Fibroblast of lung (primary cell): ENCODE measurements around the gene CNOT3. TPM values are rescaled to one million over a fixed set of nuclear protein-coding genes. Genes with fewer than 3 reads are reported as not detected.

Experiments
- DNase-seq, 2 donors: peaks; one replicate each; pipeline versions ENCODE4 v3.0.0 to v3.0.0-alpha.2; 2010; ENCODE audit warnings: low read depth in 2 of 2
- H2AFZ ChIP-seq: 2 replicates; pipeline ENCODE4 v1.5.1; 2012; ENCODE audit warnings: low read length, control low read depth, inconsistent platforms
- H3K27ac ChIP-seq: 2 replicates; pipeline ENCODE4 v1.5.1; 2011; ENCODE audit warnings: low read length, control low read depth; ENCODE audit not compliant: insufficient read depth
- H3K27me3 ChIP-seq: 2 replicates; pipeline ENCODE4 v1.5.1; 2011; ENCODE audit warnings: mild to moderate bottlenecking, low read length; ENCODE audit not compliant: control insufficient read depth, insufficient read depth
- H3K36me3 ChIP-seq: 2 replicates; pipeline ENCODE4 v1.5.1; 2011; ENCODE audit warnings: low read length; ENCODE audit not compliant: control insufficient read depth, insufficient read depth
- H3K4me1 ChIP-seq: 2 replicates; pipeline ENCODE4 v1.5.1; 2011; ENCODE audit warnings: low read length; ENCODE audit not compliant: control insufficient read depth, insufficient read depth; ENCODE audit errors: extremely low read depth
- H3K4me2 ChIP-seq: 2 replicates; pipeline ENCODE4 v1.5.1; 2011; ENCODE audit warnings: low read length, control low read depth; ENCODE audit not compliant: insufficient read depth; ENCODE audit errors: extremely low read depth
- H3K4me3 ChIP-seq, 4 experiments: fragments of 200-600 bp in 1 of 4; sonication (generic) in 1 of 4; replicated peaks in 1 of 4; 2 replicates each; pipeline ENCODE4 v1.5.1; 2011 to 2016; ENCODE audit warnings: low read length in 4 of 4, low read depth in 3 of 4, mild to moderate bottlenecking in 3 of 4, control low read depth in 2 of 4, inconsistent platforms in 1 of 4, mixed read lengths in 1 of 4; ENCODE audit not compliant: insufficient read depth in 1 of 4; ENCODE audit errors: control extremely low read depth in 1 of 4
- H3K79me2 ChIP-seq: 2 replicates; pipeline ENCODE4 v1.5.1; 2012; ENCODE audit warnings: mild to moderate bottlenecking, low read length, inconsistent platforms; ENCODE audit not compliant: control insufficient read depth, insufficient read depth
- H3K9ac ChIP-seq: 2 replicates; pipeline ENCODE4 v1.5.1; 2011; ENCODE audit warnings: mild to moderate bottlenecking, low read length, control low read depth; ENCODE audit not compliant: insufficient read depth
- H3K9me3 ChIP-seq: 2 replicates; pipeline ENCODE4 v1.5.1; 2012; ENCODE audit warnings: low read depth, low read length; ENCODE audit not compliant: control insufficient read depth, insufficient read depth
- H4K20me1 ChIP-seq: 2 replicates; pipeline ENCODE4 v1.5.1; 2011; ENCODE audit warnings: low read length; ENCODE audit not compliant: control insufficient read depth, insufficient read depth; ENCODE audit errors: extremely low read depth
- CTCF ChIP-seq, 2 donors: IDR thresholded peaks in 1 of 2; conservative IDR thresholded peaks in 1 of 2; 1 replicate in 1 of 2; 2 replicates in 1 of 2; pipeline ENCODE4 v1.5.1; 2011 to 2012; ENCODE audit warnings: low read length in 2 of 2, control low read depth in 1 of 2, inconsistent platforms in 1 of 2, low read depth in 1 of 2, mild to moderate bottlenecking in 1 of 2
- EZH2 ChIP-seq: IDR thresholded peaks from 2 replicates; pipeline ENCODE4 v1.5.1; 2012; ENCODE audit warnings: low read length, control low read depth, mild to moderate bottlenecking; ENCODE audit errors: missing control alignments
- polyA plus RNA-seq, 2 donors: library from polyadenylated mRNA; depleted of rRNA in 1 of 2; stranded (reverse) in 1 of 2; unstranded in 1 of 2; fragments of >200 nt; gene quantifications; 2 replicates each; pipeline ENCODE4 v1.2.1, GENCODE V29; 2011 to 2012; ENCODE audit warnings: missing spikeins in 1 of 2
- total RNA-seq: library from RNA; depleted of rRNA; stranded (reverse); fragments of >200 nt; gene quantifications from 2 replicates; pipeline ENCODE4 v1.2.1, GENCODE V29; 2014

Gene CNOT3
- total and polyA plus RNA-seq, 2 donors (not counting 1 experiment from before 2014, with no cell fraction given) = 10.4 to 10.7 TPM

- Histone ChIP-seq H3K4me1 (no peaks in the 10 kb centered on the region), H3K36me3 (peaks cover 3% of the 10 kb centered on the region), H4K20me1 (no peaks in the 10 kb centered on the region), H3K4me2 (no peak within 1 kb of the TSS), H3K9ac (no peak within 1 kb of the TSS), H3K27ac (no peak within 1 kb of the TSS), H3K4me3 (no peak within 1 kb of the TSS), H3K79me2 (no peaks in the 10 kb centered on the region), H2AFZ (no peak within 1 kb of the TSS), H3K27me3 (no peaks in the 10 kb centered on the region), H3K9me3 (no peaks in the 10 kb centered on the region)
- DNase-seq = no peak
- TF ChIP-seq EZH2 (no peak), CTCF (conservative IDR thresholded peaks at IDR 0.05 in 1 of 2, IDR thresholded peaks at IDR 0.05 in 1 of 2; ENCODE audit: low read depth in 1 of 2, low read length in 2 of 2) (no peak)
Measured at GRCh38 chr19:54172471-54173358, 35.2 kb downstream of the CNOT3 start, which contains the start of gene TMC4. TSS of gene TMC4 (minus strand) at chr19:54173160. CDS start at chr19:54173117, 43 bp downstream.

GRCh38 chr19:54173359-54173699 is 35.8 kb downstream of the CNOT3 start:
- Histone ChIP-seq H3K9me3 (no peaks in the 10 kb centered on the region), H4K20me1 (no peaks in the 10 kb centered on the region), H3K27me3 (no peaks in the 10 kb centered on the region), H3K9ac (no peak overlapping the region), H3K36me3 (peaks cover 4% of the 10 kb centered on the region), H3K4me2 (no peak overlapping the region), H3K4me1 (no peaks in the 10 kb centered on the region), H2AFZ (no peak overlapping the region), H3K4me3 (no peak overlapping the region), H3K79me2 (no peaks in the 10 kb centered on the region), H3K27ac (no peak overlapping the region)
- DNase-seq = no peak
- no peak for TF ChIP-seq CTCF (conservative IDR thresholded peaks at IDR 0.05 in 1 of 2, IDR thresholded peaks at IDR 0.05 in 1 of 2; ENCODE audit: low read depth in 1 of 2, low read length in 2 of 2)
- TF ChIP-seq EZH2 = no peak

GRCh38 chr19:54173951-54174834 is 36.6 kb downstream of the CNOT3 start:
- Histone ChIP-seq H3K4me3 (no peak overlapping the region), H4K20me1 (no peaks in the 10 kb centered on the region), H3K27ac (no peak overlapping the region), H3K36me3 (peaks cover 5% of the 10 kb centered on the region), H3K27me3 (no peaks in the 10 kb centered on the region), H3K79me2 (no peaks in the 10 kb centered on the region), H3K4me2 (no peak overlapping the region), H2AFZ (no peak overlapping the region), H3K4me1 (no peaks in the 10 kb centered on the region), H3K9me3 (no peaks in the 10 kb centered on the region), H3K9ac (no peak overlapping the region)
- DNase-seq = no peak
- TF ChIP-seq EZH2 = no peak
- no peak for TF ChIP-seq CTCF (conservative IDR thresholded peaks at IDR 0.05 in 1 of 2, IDR thresholded peaks at IDR 0.05 in 1 of 2; ENCODE audit: low read depth in 1 of 2, low read length in 2 of 2)
